Lower leg skin (tissue), 4 donors: ENCODE measurements around the gene MEI1. TPM values are rescaled to one million over a fixed set of nuclear protein-coding genes. Genes with fewer than 3 reads are reported as not detected.

Source experiments
- DNase-seq, 2 donors: peaks; one replicate each; pipeline ENCODE4 v3.0.0-alpha.2; 2019; ENCODE audit warnings: low spot score in 2 of 2
- H3K4me3 ChIP-seq: fragments of 200-600 bp; sonication (generic); 2 replicates; pipeline ENCODE4 v1.5.1; 2017; ENCODE audit warnings: mild to moderate bottlenecking, low read depth; ENCODE audit not compliant: poor library complexity, severe bottlenecking
- POLR2A ChIP-seq, 2 donors: fragments of 450-650 bp; IDR thresholded peaks; one replicate each; pipeline ENCODE4 v1.6.1; 2016 to 2017; ENCODE audit warnings: antibody characterized with exemption in 2 of 2, mild to moderate bottlenecking in 1 of 2, moderate library complexity in 1 of 2
- WGBS, 2 donors: methylation state at CpG; one replicate each; pipeline ENCODE4 v1.1.5; 2018; 5-methylcytosine and 5-hydroxymethylcytosine counted together
- intact Hi-C: fragments of 100-400 bp; cut with DNase I; formaldehyde crosslinking; loops from one replicate; pipeline ENCODE4 v1.15.0; 2023; ENCODE audit warnings: low total_unique reads
- total RNA-seq, 4 donors: library from RNA; depleted of rRNA; stranded (reverse); fragments of >200 nt; gene quantifications; one replicate each; pipeline ENCODE4 v1.1.0, GENCODE V29; 2016
- TF ChIP-seq, protein P1 (sequence below), 3 donors: fragments of 450-650 bp; IDR thresholded peaks; one replicate each; pipeline ENCODE4 v1.5.1; 2016; ENCODE audit warnings: antibody characterized with exemption in 3 of 3, mild to moderate bottlenecking in 3 of 3, moderate library complexity in 2 of 3

The MEI1 gene
- total RNA-seq, 4 donors from 2014 or later, result 1.2 to 2.1 TPM; not detected in 2

DNA sequence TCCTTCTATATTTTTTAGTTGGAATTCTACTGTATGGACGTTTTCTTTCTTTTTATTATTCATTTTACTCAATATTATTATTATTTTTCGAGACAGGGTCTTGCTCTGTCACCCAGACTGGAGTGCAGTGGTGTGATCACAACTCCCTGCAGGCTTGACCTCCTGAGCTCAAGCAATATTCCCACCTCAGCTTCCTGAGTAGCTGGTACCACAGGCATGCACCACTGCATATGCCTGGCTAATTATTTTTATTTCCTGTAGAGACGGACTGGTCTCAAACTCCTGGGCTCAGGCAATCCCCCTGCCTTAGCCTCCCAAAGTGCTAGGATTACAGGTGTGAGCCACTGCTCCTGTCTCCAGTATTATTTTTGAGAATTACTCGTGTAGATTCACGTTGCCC, 67.2 kb downstream of the MEI1 start:
- 65 to 70% methylated on average over 5 of the region's 5 CpGs for WGBS, 2 donors

DNA sequence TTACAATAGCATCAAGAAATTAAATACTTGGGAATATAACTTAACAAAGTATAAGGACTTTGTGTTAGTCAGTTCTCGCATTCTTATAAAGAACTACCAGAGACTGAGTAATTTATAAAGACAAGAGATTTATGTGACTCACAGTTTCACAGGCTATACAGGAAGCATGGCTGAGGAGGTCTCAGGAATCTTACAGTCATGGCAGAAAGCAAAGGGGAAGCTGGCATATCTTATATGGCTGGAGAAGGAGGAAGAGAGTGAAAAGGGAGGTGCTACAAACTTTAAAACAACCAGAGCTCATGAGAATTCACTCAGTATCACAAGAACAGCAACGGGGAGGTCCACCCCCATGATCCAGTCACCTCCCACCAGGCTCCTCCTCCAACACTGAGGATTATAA, 69.1 kb downstream of the MEI1 start:
- 53 to 56% methylated on average over 2 of the region's 2 CpGs for WGBS, 2 donors
- intact Hi-C loops, result no loop called here
- no peak overlapping the region for H3K4me3 ChIP-seq
- DNase-seq, result no peak
- no peak for TF ChIP-seq POLR2A (IDR thresholded peaks at IDR 0.05)
- TF ChIP-seq, protein P1, sequence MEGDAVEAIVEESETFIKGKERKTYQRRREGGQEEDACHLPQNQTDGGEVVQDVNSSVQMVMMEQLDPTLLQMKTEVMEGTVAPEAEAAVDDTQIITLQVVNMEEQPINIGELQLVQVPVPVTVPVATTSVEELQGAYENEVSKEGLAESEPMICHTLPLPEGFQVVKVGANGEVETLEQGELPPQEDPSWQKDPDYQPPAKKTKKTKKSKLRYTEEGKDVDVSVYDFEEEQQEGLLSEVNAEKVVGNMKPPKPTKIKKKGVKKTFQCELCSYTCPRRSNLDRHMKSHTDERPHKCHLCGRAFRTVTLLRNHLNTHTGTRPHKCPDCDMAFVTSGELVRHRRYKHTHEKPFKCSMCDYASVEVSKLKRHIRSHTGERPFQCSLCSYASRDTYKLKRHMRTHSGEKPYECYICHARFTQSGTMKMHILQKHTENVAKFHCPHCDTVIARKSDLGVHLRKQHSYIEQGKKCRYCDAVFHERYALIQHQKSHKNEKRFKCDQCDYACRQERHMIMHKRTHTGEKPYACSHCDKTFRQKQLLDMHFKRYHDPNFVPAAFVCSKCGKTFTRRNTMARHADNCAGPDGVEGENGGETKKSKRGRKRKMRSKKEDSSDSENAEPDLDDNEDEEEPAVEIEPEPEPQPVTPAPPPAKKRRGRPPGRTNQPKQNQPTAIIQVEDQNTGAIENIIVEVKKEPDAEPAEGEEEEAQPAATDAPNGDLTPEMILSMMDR (IDR thresholded peaks at IDR 0.05), result no peak

More for the DNA sequence above, 67.2 kb downstream of the MEI1 start:
- DNase-seq, result no peak
- no peak overlapping the region for H3K4me3 ChIP-seq
- TF ChIP-seq POLR2A (IDR thresholded peaks at IDR 0.05), result no peak
- TF ChIP-seq, protein P1 (IDR thresholded peaks at IDR 0.05), result no peak
- intact Hi-C loops, result no loop called here

DNA sequence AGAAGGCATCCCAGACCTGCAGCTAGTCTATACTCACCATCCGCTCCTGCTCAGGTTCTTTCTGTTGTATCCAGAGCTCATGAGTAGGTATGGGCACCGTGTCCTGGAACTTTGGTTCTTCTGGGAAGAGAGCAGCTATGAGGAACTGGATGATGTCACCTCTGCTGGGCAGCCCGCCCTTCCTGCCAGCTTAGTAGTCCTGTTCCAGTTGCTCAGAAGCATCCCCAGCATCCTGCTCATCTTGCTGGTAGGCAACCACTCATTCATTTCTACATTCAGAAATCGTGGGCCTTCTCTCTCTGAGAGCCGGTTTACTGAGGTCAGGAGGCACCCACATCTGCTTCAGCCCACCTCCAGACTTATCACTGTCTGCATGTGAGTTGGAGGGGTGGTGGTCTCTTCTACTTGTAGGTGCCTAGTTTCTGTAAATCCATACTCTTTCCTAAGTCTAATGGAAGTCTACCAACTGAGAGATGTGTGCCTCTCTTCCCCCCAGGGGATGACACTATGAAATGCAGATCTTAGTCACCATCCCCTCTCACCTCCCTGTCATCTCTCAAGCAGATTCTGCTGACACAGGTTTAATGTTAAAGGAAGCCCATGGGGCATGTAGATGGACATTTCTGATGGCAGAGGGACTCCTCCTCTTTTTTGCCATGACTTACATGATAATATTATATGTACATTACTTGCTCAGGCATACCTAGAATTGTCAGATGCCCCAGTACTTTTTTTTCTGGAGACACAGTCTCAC, 71.6 kb downstream of the MEI1 start:
- no peak for TF ChIP-seq POLR2A (IDR thresholded peaks at IDR 0.05)
- TF ChIP-seq, protein P1 (IDR thresholded peaks at IDR 0.05), result no peak
- DNase-seq, result no peak
- H3K4me3 ChIP-seq, result no peak overlapping the region
- intact Hi-C loops, result no loop called here
- WGBS, 2 donors, result 85 to 87% methylated on average over 5 of the region's 5 CpGs

DNA sequence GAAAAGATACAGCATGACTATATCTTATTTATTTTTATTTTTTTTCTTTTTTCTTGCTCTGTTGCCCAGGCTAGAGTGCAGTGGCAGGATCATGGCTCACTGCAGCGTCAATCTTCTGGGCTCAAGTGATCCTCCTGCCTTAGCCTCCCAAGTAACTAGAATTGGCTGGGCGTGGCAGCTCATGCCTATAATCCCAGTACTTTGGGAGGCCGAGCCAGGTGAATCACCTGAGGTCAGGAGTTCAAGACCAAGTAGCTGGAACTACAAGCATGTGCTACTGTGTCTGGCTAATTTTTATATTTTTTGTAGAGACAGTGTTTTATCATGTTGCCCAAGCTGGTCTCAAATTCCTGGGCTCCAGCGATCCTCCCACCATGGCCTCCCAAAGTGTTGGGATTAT, 72.9 kb downstream of the MEI1 start:
- WGBS, 2 donors, result 89 to 92% methylated on average over 4 of the region's 4 CpGs
- intact Hi-C loops, result no loop called here
- no peak for TF ChIP-seq POLR2A (IDR thresholded peaks at IDR 0.05)
- TF ChIP-seq, protein P1 (IDR thresholded peaks at IDR 0.05), result no peak
- H3K4me3 ChIP-seq, result no peak overlapping the region
- no peak for DNase-seq

DNA sequence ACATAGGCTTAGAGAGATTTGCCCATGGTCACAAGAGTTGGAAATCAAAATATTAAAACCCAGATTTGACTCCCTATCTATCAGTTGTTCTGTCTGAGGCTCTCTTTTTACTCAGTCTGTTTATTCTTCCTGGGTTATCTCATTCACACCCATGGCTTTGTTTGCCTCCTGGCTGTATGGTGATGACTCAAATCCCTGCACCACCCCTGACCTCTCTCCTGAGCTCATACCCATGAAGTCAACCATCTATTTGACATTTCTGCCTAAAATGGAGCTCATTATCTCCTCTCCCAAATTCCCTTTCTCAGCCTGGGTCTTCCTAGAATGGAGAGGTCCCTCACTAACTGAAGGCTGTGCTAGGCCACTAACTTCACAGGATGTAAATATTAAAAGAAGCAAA, 73.3 kb downstream of the MEI1 start:
- intact Hi-C loops, result no loop called here

More for the DNA sequence above, 73.3 kb downstream of the MEI1 start:
- DNase-seq, result no peak
- no peak overlapping the region for H3K4me3 ChIP-seq
- TF ChIP-seq POLR2A (IDR thresholded peaks at IDR 0.05), result no peak
- TF ChIP-seq, protein P1 (IDR thresholded peaks at IDR 0.05), result no peak
